Measurements from ENCODE around the gene HMG20B.

The HMG20B gene

GRCh38 chr19:3608079-3608641 is 35.4 kb downstream of the HMG20B start:
- DNase-seq: no peak

- no peak for DNase-seq
These were observed 36.1 kb downstream of the HMG20B start for GRCh38 chr19:3608750-3609322.

GRCh38 chr19:3609779-3610719 is 37.3 kb downstream of the HMG20B start:
- no peak for DNase-seq

GRCh38 chr19:3610745-3611717 is 38.3 kb downstream of the HMG20B start:
- no peak for DNase-seq

GRCh38 chr19:3611841-3612240 is 39.1 kb downstream of the HMG20B start:
- no peak for DNase-seq

- DNase-seq: no peak
These were observed 39.6 kb downstream of the HMG20B start for GRCh38 chr19:3612330-3612729.

- DNase-seq: no peak
These were observed 40.4 kb downstream of the HMG20B start for GRCh38 chr19:3612901-3613741.

- no peak for DNase-seq
These were observed 41.3 kb downstream of the HMG20B start for GRCh38 chr19:3613818-3614661.

GRCh38 chr19:3614858-3615505 is 42.2 kb downstream of the HMG20B start:
- DNase-seq: no peak

- no peak for DNase-seq
These were observed 42.9 kb downstream of the HMG20B start for GRCh38 chr19:3615524-3616135.

- DNase-seq: no peak
These were observed 44.7 kb downstream of the HMG20B start for GRCh38 chr19:3617463-3617862.

GRCh38 chr19:3618144-3618810 is 45.5 kb downstream of the HMG20B start:
- DNase-seq: peak; percentile 53

GRCh38 chr19:3618811-3619630 is 46.3 kb downstream of the HMG20B start:
- no peak for DNase-seq

- DNase-seq: no peak
These were observed 46.9 kb downstream of the HMG20B start for GRCh38 chr19:3619631-3620012.

- DNase-seq: no peak
These were observed 47.5 kb downstream of the HMG20B start for GRCh38 chr19:3620145-3620816.

GRCh38 chr19:3620817-3621547 is 48.2 kb downstream of the HMG20B start:
- DNase-seq: no peak

GRCh38 chr19:3621689-3622088 is 48.9 kb downstream of the HMG20B start:
- no peak for DNase-seq

All from CD4-positive, alpha-beta T cell treated with Interleukin-10 for 1 hour (primary cell).